ENCODE measurements around the gene RERE.

GRCh38 chr1:8740034-8740449 lies 77.4 kb downstream of the RERE start:
- TF ChIP-seq TAF1 (IDR thresholded peaks at IDR 0.05; ENCODE audit: borderline replicate concordance, low read depth, low read length): no peak
- TF ChIP-seq POLR2AphosphoS5 (IDR thresholded peaks at IDR 0.05; ENCODE audit: low read depth, low read length): no peak
